ENCODE data around the gene TLNRD1. TPM values are rescaled to one million over a fixed set of nuclear protein-coding genes. Genes with fewer than 3 reads are reported as not detected.

TLNRD1 gene
- total and polyA plus RNA-seq, 4 donors, result 1.6 to 24.4 (median 10.0) TPM

GRCh38 chr15:81001152-81002008 lies 657 bp downstream of the TLNRD1 start:
- intact Hi-C loops (cut with DNase I), result loop anchor here (5.0 to 10.0 kb wide), 2 partner anchors 266 to 333 kb away; no protein-coding TSS in a partner anchor
- peak; percentile 67 for ATAC-seq (ENCODE audit: low FRiP score)
- Histone ChIP-seq H3K27me3 (ENCODE audit: control insufficient read depth in 1 of 2, insufficient read depth in 2 of 2, low read length in 1 of 2) (no peaks in the 10 kb centered on the region), H3K27ac (ENCODE audit: low read depth in 1 of 2, low read length in 2 of 2) (peak overlapping the region; percentile 28 to 91), H3K36me3 (ENCODE audit: control insufficient read depth in 1 of 2, insufficient read depth in 2 of 2, low read length in 1 of 2) (peaks cover 0 to 3% of the 10 kb centered on the region in 2 donors), H3K4me3 (ENCODE audit: low read length in 2 of 2) (peak overlapping the region; percentile 81 to 91), H3K4me1 (ENCODE audit: control insufficient read depth in 1 of 2, insufficient read depth in 2 of 2, low read length in 2 of 2) (peaks cover 0 to 5% of the 10 kb centered on the region in 2 donors), H3K9me3 (ENCODE audit: control insufficient read depth, low read length) (no peaks in the 10 kb centered on the region)
- peak; percentile 80 to 88 for DNase-seq
- WGBS, 2 donors, result 0% methylated on average over 76 to 110 of the region's 110 CpGs

- Histone ChIP-seq H3K9me3 (ENCODE audit: control insufficient read depth, low read length) (no peaks in the 10 kb centered on the region), H3K36me3 (ENCODE audit: control insufficient read depth in 1 of 2, insufficient read depth in 2 of 2, low read length in 1 of 2) (peaks cover 0 to 3% of the 10 kb centered on the region in 2 donors), H3K27me3 (ENCODE audit: control insufficient read depth in 1 of 2, insufficient read depth in 2 of 2, low read length in 1 of 2) (no peaks in the 10 kb centered on the region), H3K4me1 (ENCODE audit: control insufficient read depth in 1 of 2, insufficient read depth in 2 of 2, low read length in 2 of 2) (peaks cover 0 to 5% of the 10 kb centered on the region in 2 donors), H3K27ac (ENCODE audit: low read depth in 1 of 2, low read length in 2 of 2) (no peak overlapping the region), H3K4me3 (ENCODE audit: low read length in 2 of 2) (peak overlapping the region; percentile 81 to 91)
- 0 to 2% methylated on average over 31 to 42 of the region's 42 CpGs for WGBS, 2 donors
- ATAC-seq (ENCODE audit: low FRiP score), result peak; percentile 44
- no peak for DNase-seq
- intact Hi-C loops (cut with DNase I), result loop anchor here (5.0 to 10.0 kb wide), 2 partner anchors 265 to 333 kb away; no protein-coding TSS in a partner anchor
Measured at GRCh38 chr15:81002009-81002330, 1.2 kb downstream of the TLNRD1 start.

GRCh38 chr15:81002331-81003096 lies 1.8 kb downstream of the TLNRD1 start:
- Histone ChIP-seq H3K27ac (ENCODE audit: low read depth in 1 of 2, low read length in 2 of 2) (no peak overlapping the region), H3K9me3 (ENCODE audit: control insufficient read depth, low read length) (no peaks in the 10 kb centered on the region), H3K4me3 (ENCODE audit: low read length in 2 of 2) (peak overlapping the region; percentile 81 to 91), H3K27me3 (ENCODE audit: control insufficient read depth in 1 of 2, insufficient read depth in 2 of 2, low read length in 1 of 2) (no peaks in the 10 kb centered on the region), H3K36me3 (ENCODE audit: control insufficient read depth in 1 of 2, insufficient read depth in 2 of 2, low read length in 1 of 2) (peaks cover 0 to 3% of the 10 kb centered on the region in 2 donors), H3K4me1 (ENCODE audit: control insufficient read depth in 1 of 2, insufficient read depth in 2 of 2, low read length in 2 of 2) (peaks cover 0 to 5% of the 10 kb centered on the region in 2 donors)
- no peak for ATAC-seq (ENCODE audit: low FRiP score)
- DNase-seq, result peak; percentile 60 to 77
- intact Hi-C loops (cut with DNase I), result loop anchor here (5.0 to 10.0 kb wide), 2 partner anchors 265 to 332 kb away; no protein-coding TSS in a partner anchor
- 45 to 51% methylated on average over 81 to 89 of the region's 89 CpGs for WGBS, 2 donors

DNA sequence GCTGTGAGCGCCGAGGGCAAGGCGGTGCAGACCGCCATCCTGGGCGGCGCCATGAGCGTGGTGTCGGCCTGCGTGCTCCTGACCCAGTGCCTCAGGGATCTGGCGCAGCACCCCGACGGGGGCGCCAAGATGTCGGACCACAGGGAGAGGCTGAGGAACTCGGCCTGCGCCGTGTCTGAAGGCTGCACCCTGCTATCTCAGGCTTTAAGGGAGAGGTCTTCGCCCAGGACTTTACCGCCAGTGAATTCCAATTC lies 2.3 kb downstream of the TLNRD1 start:
- H3K4me3 ChIP-seq (ENCODE audit: low read length in 2 of 2), result no peak overlapping the region
- ATAC-seq (ENCODE audit: low FRiP score) (no peak), DNase-seq (no peak)
- H3K9me3 ChIP-seq (ENCODE audit: control insufficient read depth, low read length), result no peaks in the 10 kb centered on the region
- intact Hi-C loops (cut with DNase I), result loop anchor here (5.0 to 10.0 kb wide), 2 partner anchors 264 to 332 kb away; no protein-coding TSS in a partner anchor
- H3K4me1 ChIP-seq (ENCODE audit: control insufficient read depth in 1 of 2, insufficient read depth in 2 of 2, low read length in 2 of 2), result peaks cover 0 to 5% of the 10 kb centered on the region in 2 donors
- H3K27me3 ChIP-seq (ENCODE audit: control insufficient read depth in 1 of 2, insufficient read depth in 2 of 2, low read length in 1 of 2), result no peaks in the 10 kb centered on the region
- 88 to 93% methylated on average over 17 to 19 of the region's 19 CpGs for WGBS, 2 donors
- H3K36me3 ChIP-seq (ENCODE audit: control insufficient read depth in 1 of 2, insufficient read depth in 2 of 2, low read length in 1 of 2), result peaks cover 0 to 3% of the 10 kb centered on the region in 2 donors
- no peak overlapping the region for H3K27ac ChIP-seq (ENCODE audit: low read depth in 1 of 2, low read length in 2 of 2)

GRCh38 chr15:81006124-81006523 lies 5.4 kb downstream of the TLNRD1 start:
- no peaks in the 10 kb centered on the region for H3K9me3 ChIP-seq (ENCODE audit: control insufficient read depth, low read length)
- no peaks in the 10 kb centered on the region for H3K27me3 ChIP-seq (ENCODE audit: control insufficient read depth in 1 of 2, insufficient read depth in 2 of 2, low read length in 1 of 2)
- 100% methylated on average over 1 of the region's 1 CpG for WGBS, 2 donors
- peaks cover 0 to 3% of the 10 kb centered on the region in 2 donors for H3K36me3 ChIP-seq (ENCODE audit: control insufficient read depth in 1 of 2, insufficient read depth in 2 of 2, low read length in 1 of 2)
- ATAC-seq (ENCODE audit: low FRiP score) (no peak), DNase-seq (no peak)
- intact Hi-C loops (cut with DNase I), result loop anchor here in 1 of 2 donors (10.0 kb wide), 1 partner anchor 329 kb away; no protein-coding TSS in a partner anchor
- no peak overlapping the region for H3K27ac ChIP-seq (ENCODE audit: low read depth in 1 of 2, low read length in 2 of 2)
- peaks cover 0 to 5% of the 10 kb centered on the region in 2 donors for H3K4me1 ChIP-seq (ENCODE audit: control insufficient read depth in 1 of 2, insufficient read depth in 2 of 2, low read length in 2 of 2)
- no peak overlapping the region for H3K4me3 ChIP-seq (ENCODE audit: low read length in 2 of 2)

DNA sequence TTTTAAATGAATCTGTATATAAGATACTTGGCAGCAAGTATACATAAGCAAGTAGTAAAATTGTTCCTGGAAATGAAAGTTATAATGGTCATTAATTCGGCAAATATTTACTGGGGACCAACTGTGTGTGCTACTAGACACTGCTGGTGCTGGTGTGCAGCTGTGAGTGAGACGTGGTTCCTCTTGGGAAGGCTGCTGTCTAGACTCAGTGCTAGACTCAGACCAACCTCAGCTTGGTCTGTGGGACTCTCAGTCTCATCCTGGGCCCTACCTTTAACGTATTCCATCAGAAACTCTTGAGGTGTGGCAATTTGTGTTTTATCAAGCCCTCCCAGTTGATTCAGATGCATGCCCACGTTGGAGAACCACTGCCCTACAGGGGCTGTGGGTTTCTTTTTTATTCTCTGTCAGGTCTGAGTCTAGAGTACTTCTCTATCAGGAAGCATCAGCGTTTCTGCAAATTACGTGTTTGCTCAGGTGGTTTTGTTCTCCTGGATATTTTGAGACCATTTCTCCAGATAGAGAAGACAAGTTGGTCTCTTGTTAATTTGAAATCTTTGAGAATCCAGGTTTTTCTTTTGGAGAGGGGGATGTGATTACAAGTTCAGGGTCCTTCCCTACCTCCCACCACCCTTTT lies 6.8 kb downstream of the TLNRD1 start:
- H3K36me3 ChIP-seq (ENCODE audit: control insufficient read depth in 1 of 2, insufficient read depth in 2 of 2, low read length in 1 of 2), result peaks cover 0 to 3% of the 10 kb centered on the region in 2 donors
- no peak overlapping the region for H3K4me3 ChIP-seq (ENCODE audit: low read length in 2 of 2)
- no peaks in the 10 kb centered on the region for H3K27me3 ChIP-seq (ENCODE audit: control insufficient read depth in 1 of 2, insufficient read depth in 2 of 2, low read length in 1 of 2)
- H3K27ac ChIP-seq (ENCODE audit: low read depth in 1 of 2, low read length in 2 of 2), result no peak overlapping the region
- H3K4me1 ChIP-seq (ENCODE audit: control insufficient read depth in 1 of 2, insufficient read depth in 2 of 2, low read length in 2 of 2), result peaks cover 0 to 4% of the 10 kb centered on the region in 2 donors
- ATAC-seq (ENCODE audit: low FRiP score) (no peak), DNase-seq (no peak)
- intact Hi-C loops (cut with DNase I), result loop anchor here in 1 of 2 donors (10.0 kb wide), 1 partner anchor 327 kb away; no protein-coding TSS in a partner anchor
- H3K9me3 ChIP-seq (ENCODE audit: control insufficient read depth, low read length), result no peaks in the 10 kb centered on the region
- 78 to 86% methylated on average over 6 of the region's 6 CpGs for WGBS, 2 donors

DNA sequence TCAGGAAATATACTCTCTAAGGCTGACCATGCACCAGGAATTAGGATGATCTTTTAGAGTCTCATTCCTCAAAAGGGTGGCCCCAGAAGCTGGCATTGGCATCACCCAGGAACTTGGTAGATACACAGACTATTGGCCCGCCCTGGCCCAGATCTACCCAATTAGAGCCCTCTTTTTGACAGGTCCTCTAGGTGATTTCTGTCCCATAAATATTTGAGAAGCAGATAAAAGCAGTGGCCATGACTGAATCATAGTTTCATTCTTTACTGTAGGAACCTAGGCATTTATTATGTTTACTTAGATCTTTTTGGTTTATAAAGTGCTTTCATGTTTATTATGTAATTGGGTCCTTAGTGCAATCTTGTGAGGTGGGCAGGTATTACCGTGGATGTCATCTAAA lies 7.6 kb downstream of the TLNRD1 start:
- DNase-seq, result no peak
- intact Hi-C loops (cut with DNase I), result loop anchor here in 1 of 2 donors (10.0 kb wide), 1 partner anchor 326 kb away; no protein-coding TSS in a partner anchor
- Histone ChIP-seq H3K27me3 (ENCODE audit: control insufficient read depth in 1 of 2, insufficient read depth in 2 of 2, low read length in 1 of 2) (no peaks in the 10 kb centered on the region), H3K4me1 (ENCODE audit: control insufficient read depth in 1 of 2, insufficient read depth in 2 of 2, low read length in 2 of 2) (no peaks in the 10 kb centered on the region), H3K27ac (ENCODE audit: low read depth in 1 of 2, low read length in 2 of 2) (no peak overlapping the region), H3K36me3 (ENCODE audit: control insufficient read depth in 1 of 2, insufficient read depth in 2 of 2, low read length in 1 of 2) (no peaks in the 10 kb centered on the region), H3K4me3 (ENCODE audit: low read length in 2 of 2) (no peak overlapping the region), H3K9me3 (ENCODE audit: control insufficient read depth, low read length) (no peaks in the 10 kb centered on the region)
- 89 to 93% methylated on average over 2 of the region's 2 CpGs for WGBS, 2 donors
- ATAC-seq (ENCODE audit: low FRiP score), result no peak

DNA sequence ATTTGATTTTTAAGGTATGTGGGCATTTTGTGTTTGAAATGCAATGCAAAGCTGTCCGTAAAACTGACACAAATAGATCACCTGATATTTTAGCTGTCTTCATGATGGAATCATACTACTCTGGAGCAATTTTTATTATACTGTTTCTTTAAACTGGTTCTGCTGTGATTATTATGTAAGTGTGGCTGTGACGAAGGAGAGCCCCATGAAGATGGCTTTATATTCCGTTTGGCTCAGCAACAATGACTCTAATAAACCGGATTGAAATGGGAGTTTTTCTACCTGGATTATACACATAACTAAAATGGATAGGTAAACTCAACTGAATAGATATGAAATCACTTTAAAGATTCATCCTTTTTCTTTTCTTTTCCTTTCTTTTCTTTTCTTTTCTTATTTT lies 9.4 kb downstream of the TLNRD1 start:
- ATAC-seq (ENCODE audit: low FRiP score), result no peak
- intact Hi-C loops (cut with DNase I), result no loop called here

More for the DNA sequence above, 9.4 kb downstream of the TLNRD1 start:
- Histone ChIP-seq H3K36me3 (ENCODE audit: control insufficient read depth in 1 of 2, insufficient read depth in 2 of 2, low read length in 1 of 2) (no peaks in the 10 kb centered on the region), H3K4me1 (ENCODE audit: control insufficient read depth in 1 of 2, insufficient read depth in 2 of 2, low read length in 2 of 2) (no peaks in the 10 kb centered on the region), H3K27me3 (ENCODE audit: control insufficient read depth in 1 of 2, insufficient read depth in 2 of 2, low read length in 1 of 2) (no peaks in the 10 kb centered on the region), H3K9me3 (ENCODE audit: control insufficient read depth, low read length) (no peaks in the 10 kb centered on the region), H3K27ac (ENCODE audit: low read depth in 1 of 2, low read length in 2 of 2) (no peak overlapping the region), H3K4me3 (ENCODE audit: low read length in 2 of 2) (no peak overlapping the region)
- no peak for DNase-seq
- 80 to 90% methylated on average over 4 of the region's 4 CpGs for WGBS, 2 donors
